Activated naive CD4-positive, alpha-beta T cell treated with anti-CD3 and anti-CD28 coated beads for 36 hours (primary cell): ENCODE data around the gene EEF2. TPM values are rescaled to one million over a fixed set of nuclear protein-coding genes. Genes with fewer than 3 reads are reported as not detected.

Experiments
- CTCF ChIA-PET: fragments of 350-600 bp; sonication (Branson Sonifier 250); formaldehyde crosslinking; loops from one replicate; lab custom pipeline; 2021; ENCODE audit warnings: antibody characterized with exemption; lab: Charles Lee
- DNase-seq: peaks from one replicate; pipeline ENCODE4 v3.0.0-alpha.2; 2020
- H3K27ac Mint-ChIP-seq: one replicate; pipeline ENCODE4 v1.8.0; 2021; ENCODE audit warnings: mild to moderate bottlenecking, mixed read lengths
- H3K27me3 Mint-ChIP-seq: one replicate; pipeline ENCODE4 v1.8.0; 2021; ENCODE audit warnings: low read depth, mixed read lengths
- H3K36me3 Mint-ChIP-seq: one replicate; pipeline ENCODE4 v1.8.0; 2021; ENCODE audit warnings: low read depth, mixed read lengths
- H3K4me1 Mint-ChIP-seq: one replicate; pipeline ENCODE4 v1.8.0; 2021; ENCODE audit warnings: low read depth, mixed read lengths
- H3K4me3 Mint-ChIP-seq: one replicate; pipeline ENCODE4 v1.8.0; 2021; ENCODE audit warnings: mild to moderate bottlenecking, moderate library complexity, mixed read lengths
- H3K9me3 Mint-ChIP-seq: one replicate; pipeline ENCODE4 v1.8.0; 2021; ENCODE audit warnings: mixed read lengths
- intact Hi-C: fragments of 100-400 bp; cut with micrococcal nuclease; formaldehyde crosslinking; loops from one replicate; pipeline ENCODE4 v1.15.1; 2023
- total RNA-seq, 2 experiments: library from RNA; stranded (reverse); gene quantifications; one replicate each; pipeline ENCODE4 v1.2.3, GENCODE V29; 2021

Gene EEF2
- 1,000 to 10,000 TPM; 3,747 to 3,914 TPM for total RNA-seq

DNA sequence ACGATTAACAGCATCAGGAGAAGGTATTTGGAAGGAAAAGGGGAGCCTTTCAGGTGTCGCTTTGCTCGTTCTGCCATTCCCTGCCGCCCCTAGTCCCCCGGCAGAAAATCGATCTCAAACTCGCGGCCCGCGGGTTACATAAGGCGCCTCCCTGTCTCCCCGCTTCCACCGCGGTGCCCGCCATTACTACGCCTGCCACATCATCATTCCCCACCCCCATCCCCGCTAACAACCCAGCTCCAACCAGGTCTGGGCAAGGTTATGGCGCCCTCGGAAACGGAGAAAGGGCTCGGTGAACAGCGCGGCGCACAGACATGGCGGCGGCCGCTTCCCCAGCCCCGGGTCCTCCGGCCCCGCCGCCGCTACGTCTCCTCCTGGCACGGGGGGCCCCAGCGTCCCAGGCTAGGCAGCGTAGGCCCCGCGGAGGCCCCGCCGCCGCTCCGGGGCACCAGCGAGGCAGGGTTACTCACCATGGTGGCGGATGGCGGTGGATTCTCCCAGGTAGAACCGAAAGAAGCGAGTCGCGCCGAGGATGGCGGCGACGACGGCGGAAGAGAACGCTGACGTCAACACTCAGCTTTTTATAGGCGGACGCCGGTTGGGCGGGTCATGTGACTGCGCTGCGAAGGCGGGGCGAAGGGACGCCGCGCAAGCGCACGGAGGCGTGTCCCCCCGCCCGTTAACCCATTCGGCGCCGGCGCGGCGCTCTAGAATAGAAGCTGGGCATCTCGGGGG is at the start of gene EEF2:
TSS of gene EEF2 (minus strand) at position 556 of the 735 bp plus-strand sequence. CDS start at position 473, 83 bp downstream.
- CTCF ChIA-PET, result interaction anchor here (0.6 to 1.1 kb wide), 5 partner anchors 14 to 216 kb away, joined by 3 read pairs; partner anchors contain the start of gene DAPK3
- Mint-ChIP-seq H3K9me3 (no peaks in the 10 kb centered on the region), H3K36me3 (peaks cover 43% of the 10 kb centered on the region), H3K27me3 (no peaks in the 10 kb centered on the region), H3K27ac (peak within 1 kb of the TSS; percentile 94), H3K4me1 (peaks cover 52% of the 10 kb centered on the region), H3K4me3 (peak within 1 kb of the TSS; percentile 91)
- intact Hi-C loops, result loop anchor here (1.0 to 5.0 kb wide), 7 partner anchors 82 to 927 kb away; partner anchors contain the start of genes APBA3, MAP2K2, MFSD12 and MRPL54
- DNase-seq, result peak; percentile 88

DNA sequence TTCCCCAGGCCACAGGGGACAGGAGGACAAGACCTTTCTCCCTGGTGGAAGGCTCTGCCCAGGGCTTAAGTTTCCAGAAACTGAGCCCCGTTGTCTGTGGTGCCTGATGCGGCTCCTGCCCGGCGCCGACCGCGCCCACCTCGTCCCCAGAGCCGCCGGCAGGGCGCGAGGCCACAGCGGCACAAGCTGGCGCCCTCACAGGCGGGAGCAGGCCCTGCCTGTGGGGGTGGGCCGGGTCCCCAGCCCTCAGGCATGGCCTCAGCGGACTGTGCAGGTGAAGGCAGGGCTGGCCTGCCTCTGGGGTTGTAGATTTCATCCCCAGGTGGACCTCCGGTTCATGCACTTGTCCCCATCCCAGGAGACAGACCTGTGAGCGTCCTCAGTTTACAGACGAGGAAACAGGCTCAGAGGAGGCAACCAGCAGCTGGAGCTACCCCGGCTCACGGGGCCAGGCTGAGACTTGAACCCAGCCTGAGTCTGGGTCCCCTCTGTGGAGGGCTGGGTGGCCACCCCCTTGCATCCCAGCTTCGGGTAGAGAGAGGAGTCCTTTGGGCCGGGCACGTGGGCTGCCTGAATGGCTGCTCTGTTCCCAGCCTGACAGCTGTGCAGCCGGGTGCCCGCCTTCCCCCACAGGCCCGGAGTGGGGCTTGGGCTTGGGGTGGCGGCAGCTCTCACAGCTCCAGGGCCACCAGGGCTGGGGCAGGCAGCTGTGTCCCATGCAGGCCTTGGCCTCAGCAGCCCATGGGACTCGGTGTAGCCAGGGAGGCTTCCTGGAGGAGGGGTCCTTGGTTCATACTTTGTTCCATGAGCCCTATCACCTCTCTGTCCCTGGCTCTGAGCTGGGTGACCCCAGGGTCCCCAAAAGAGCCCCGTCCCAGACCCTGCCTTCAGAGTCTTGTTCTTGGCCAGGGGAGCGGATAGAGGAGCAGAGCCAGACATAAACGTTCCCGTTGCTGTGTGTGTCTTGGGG is 49.1 kb upstream of the EEF2 start:
- DNase-seq, result no peak
- H3K27me3 Mint-ChIP-seq, result no peaks in the 10 kb centered on the region
- CTCF ChIA-PET, result interaction anchor here (0.5 kb wide), 1 partner anchor 316 kb away, joined by 3 read pairs; no protein-coding TSS in a partner anchor
- no peak overlapping the region for H3K27ac Mint-ChIP-seq
- no peaks in the 10 kb centered on the region for H3K4me1 Mint-ChIP-seq
- no peaks in the 10 kb centered on the region for H3K9me3 Mint-ChIP-seq
- H3K36me3 Mint-ChIP-seq, result peaks cover 3% of the 10 kb centered on the region
- H3K4me3 Mint-ChIP-seq, result no peak overlapping the region
- intact Hi-C loops, result no loop called here

DNA sequence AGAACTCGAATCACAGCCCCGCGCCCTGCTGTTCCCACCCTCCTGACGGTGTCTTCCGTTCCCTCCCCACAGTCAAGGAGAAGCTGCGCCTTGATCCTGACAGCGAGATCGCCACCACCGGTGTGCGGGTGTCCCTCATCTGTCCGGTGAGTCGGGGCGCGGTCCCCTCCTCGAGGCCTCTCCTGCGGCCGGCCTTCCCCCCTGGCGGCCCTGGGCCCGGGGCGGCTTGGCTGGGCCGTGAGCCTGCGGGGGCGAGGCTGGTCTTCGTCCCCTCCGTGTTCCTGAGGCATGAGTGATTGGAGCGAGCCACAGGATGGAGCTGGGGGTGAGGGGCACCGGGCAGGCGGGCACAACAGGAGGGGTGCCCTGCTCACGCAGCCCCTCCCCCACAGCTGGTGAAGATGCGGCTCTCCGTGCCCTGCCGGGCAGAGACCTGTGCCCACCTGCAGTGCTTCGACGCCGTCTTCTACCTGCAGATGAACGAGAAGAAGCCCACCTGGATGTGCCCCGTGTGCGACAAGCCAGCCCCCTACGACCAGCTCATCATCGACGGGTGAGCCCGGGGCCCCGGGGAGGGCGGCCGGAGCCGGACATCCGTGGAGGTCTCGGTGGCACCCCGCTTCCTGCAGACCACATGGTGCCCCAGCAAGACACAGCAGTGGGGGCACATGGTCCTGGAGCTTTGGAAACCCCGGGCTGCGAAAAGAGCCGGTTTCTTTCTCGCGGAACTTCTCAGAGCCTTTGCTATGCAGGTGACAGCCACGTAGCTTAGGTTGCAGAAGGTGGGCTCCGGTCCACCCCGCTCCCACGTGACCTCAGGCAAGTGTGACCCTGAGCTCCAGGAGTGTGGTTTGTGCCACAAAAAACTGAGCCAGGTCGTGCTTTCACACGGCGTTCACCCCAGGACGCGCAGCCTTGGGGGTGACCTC is 48.0 kb upstream of the EEF2 start:
- no peak overlapping the region for H3K27ac Mint-ChIP-seq
- peaks cover 3% of the 10 kb centered on the region for H3K36me3 Mint-ChIP-seq
- CTCF ChIA-PET, result interaction anchor here (0.6 kb wide), 1 partner anchor 46 kb away, joined by 4 read pairs; no protein-coding TSS in a partner anchor
- H3K4me1 Mint-ChIP-seq, result no peaks in the 10 kb centered on the region
- no peaks in the 10 kb centered on the region for H3K27me3 Mint-ChIP-seq
- H3K4me3 Mint-ChIP-seq, result no peak overlapping the region
- H3K9me3 Mint-ChIP-seq, result no peaks in the 10 kb centered on the region
- DNase-seq, result no peak
- intact Hi-C loops, result no loop called here

DNA sequence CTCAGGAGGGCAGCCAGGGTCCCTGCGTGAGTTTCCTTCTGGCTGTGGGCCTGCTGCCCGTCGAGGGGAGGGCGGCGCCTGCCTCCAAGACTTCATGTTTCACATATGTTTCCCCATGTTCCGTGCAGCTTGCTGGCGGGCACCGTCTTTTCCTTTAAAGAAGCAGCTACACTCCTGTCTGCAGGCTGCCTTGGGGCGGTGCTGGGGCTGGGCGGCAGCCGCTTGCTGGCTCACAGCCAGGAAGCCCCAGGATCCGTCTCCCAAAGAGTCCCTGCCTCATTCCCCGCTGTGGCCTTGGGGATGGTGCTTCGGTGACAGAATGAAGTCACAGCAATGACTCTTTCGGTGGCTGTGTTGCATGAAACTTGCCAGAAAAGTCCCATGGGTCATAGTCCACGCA is 47.2 kb upstream of the EEF2 start:
- intact Hi-C loops, result no loop called here
- no peak for DNase-seq
- Mint-ChIP-seq H3K4me3 (no peak overlapping the region), H3K27me3 (no peaks in the 10 kb centered on the region), H3K36me3 (peaks cover 3% of the 10 kb centered on the region), H3K4me1 (no peaks in the 10 kb centered on the region), H3K27ac (no peak overlapping the region), H3K9me3 (no peaks in the 10 kb centered on the region)
- CTCF ChIA-PET, result no interaction called here

DNA sequence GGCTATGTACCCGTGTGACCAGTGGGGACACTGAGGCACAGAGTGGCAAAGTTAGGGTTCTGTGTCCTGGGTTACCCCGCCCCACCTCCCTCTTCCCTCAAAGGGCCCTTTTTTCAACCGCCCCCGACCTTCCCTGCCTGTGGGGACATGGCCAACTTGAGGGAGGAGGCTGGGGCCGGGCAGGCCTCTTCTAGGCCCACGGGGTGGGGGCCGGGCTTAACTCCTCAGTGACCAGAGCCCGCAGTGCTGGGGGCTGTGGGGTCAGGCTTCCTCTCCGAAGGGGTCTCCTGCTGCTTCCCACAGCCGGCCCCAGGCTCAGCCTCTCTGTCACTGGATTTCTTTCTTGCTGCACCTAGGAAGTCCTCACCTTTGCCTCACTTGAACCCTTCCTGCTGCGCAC is 46.2 kb upstream of the EEF2 start:
- Mint-ChIP-seq H3K27ac (no peak overlapping the region), H3K9me3 (no peaks in the 10 kb centered on the region), H3K4me3 (no peak overlapping the region), H3K27me3 (no peaks in the 10 kb centered on the region), H3K36me3 (peaks cover 3% of the 10 kb centered on the region), H3K4me1 (no peaks in the 10 kb centered on the region)
- DNase-seq, result no peak
- intact Hi-C loops, result no loop called here
- CTCF ChIA-PET, result no interaction called here

GRCh38 chr19:4030981-4031380 is 45.7 kb upstream of the EEF2 start:
- DNase-seq, result no peak
- Mint-ChIP-seq H3K4me1 (no peaks in the 10 kb centered on the region), H3K36me3 (peaks cover 3% of the 10 kb centered on the region), H3K9me3 (no peaks in the 10 kb centered on the region), H3K27me3 (no peaks in the 10 kb centered on the region), H3K27ac (no peak overlapping the region), H3K4me3 (no peak overlapping the region)
- CTCF ChIA-PET, result no interaction called here
- intact Hi-C loops, result no loop called here

DNA sequence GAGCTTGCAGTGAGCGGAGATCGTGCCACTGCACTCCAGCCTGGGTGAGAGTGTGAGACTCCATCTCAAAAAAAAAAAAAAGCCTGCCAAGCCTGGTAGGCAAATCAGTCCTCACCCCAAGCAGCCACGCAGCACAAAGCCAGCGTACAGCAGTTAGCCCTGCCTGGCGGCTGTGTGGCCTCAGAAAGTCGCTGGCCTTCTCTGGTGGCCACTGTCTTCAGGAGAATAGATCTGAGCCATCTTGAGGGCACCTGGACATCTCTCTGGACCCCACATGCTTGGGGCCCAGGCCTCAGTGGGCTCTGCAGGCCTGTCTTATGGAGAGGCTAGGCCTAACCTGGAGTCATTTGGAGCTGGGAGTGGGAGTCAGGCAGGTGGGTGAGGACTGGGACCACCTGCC is 45.3 kb upstream of the EEF2 start:
- H3K9me3 Mint-ChIP-seq, result no peaks in the 10 kb centered on the region
- DNase-seq, result no peak
- H3K27me3 Mint-ChIP-seq, result no peaks in the 10 kb centered on the region
- no peak overlapping the region for H3K27ac Mint-ChIP-seq
- H3K4me1 Mint-ChIP-seq, result no peaks in the 10 kb centered on the region
- peaks cover 3% of the 10 kb centered on the region for H3K36me3 Mint-ChIP-seq
- no peak overlapping the region for H3K4me3 Mint-ChIP-seq
- intact Hi-C loops, result no loop called here
- CTCF ChIA-PET, result no interaction called here

- intact Hi-C loops, result no loop called here
- no peaks in the 10 kb centered on the region for H3K4me1 Mint-ChIP-seq
- no peaks in the 10 kb centered on the region for H3K9me3 Mint-ChIP-seq
- H3K27me3 Mint-ChIP-seq, result no peaks in the 10 kb centered on the region
- CTCF ChIA-PET, result interaction anchor here (0.5 kb wide), 1 partner anchor 42 kb away, joined by 4 read pairs; no protein-coding TSS in a partner anchor
- peaks cover 1% of the 10 kb centered on the region for H3K36me3 Mint-ChIP-seq
- H3K27ac Mint-ChIP-seq, result no peak overlapping the region
- H3K4me3 Mint-ChIP-seq, result no peak overlapping the region
- no peak for DNase-seq
These were observed 44.0 kb upstream of the EEF2 start for GRCh38 chr19:4029247-4029614.

- no peak overlapping the region for H3K27ac Mint-ChIP-seq
- CTCF ChIA-PET, result no interaction called here
- DNase-seq, result no peak
- intact Hi-C loops, result no loop called here
- H3K4me1 Mint-ChIP-seq, result no peaks in the 10 kb centered on the region
- H3K36me3 Mint-ChIP-seq, result peaks cover 1% of the 10 kb centered on the region
- no peaks in the 10 kb centered on the region for H3K27me3 Mint-ChIP-seq
- no peak overlapping the region for H3K4me3 Mint-ChIP-seq
- no peaks in the 10 kb centered on the region for H3K9me3 Mint-ChIP-seq
These were observed 43.3 kb upstream of the EEF2 start for GRCh38 chr19:4028334-4029246.

DNA sequence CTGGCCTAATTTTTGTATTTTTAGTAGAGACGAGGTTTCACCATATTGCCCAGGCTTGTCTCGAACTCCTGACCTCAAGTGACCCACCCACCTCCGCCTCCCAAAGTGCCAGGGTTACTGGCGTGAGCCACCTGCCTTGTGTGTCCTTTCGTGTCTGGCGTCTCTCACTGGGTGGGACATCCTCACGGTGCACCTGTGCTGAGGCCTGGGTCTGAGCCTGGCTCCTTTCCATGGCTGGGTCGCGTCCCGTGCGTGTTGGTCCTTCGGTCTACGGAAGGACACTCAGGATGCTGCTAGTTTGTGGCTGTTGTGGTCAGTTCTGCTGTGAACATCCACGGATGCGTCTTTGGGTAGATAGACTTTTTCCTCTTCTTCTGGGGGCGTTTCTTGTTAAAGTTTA is 41.9 kb upstream of the EEF2 start:
- H3K36me3 Mint-ChIP-seq, result peaks cover 2% of the 10 kb centered on the region

GRCh38 chr19:4025317-4025716 is 40.1 kb upstream of the EEF2 start:
- Mint-ChIP-seq H3K9me3 (no peaks in the 10 kb centered on the region), H3K27ac (no peak overlapping the region), H3K4me1 (no peaks in the 10 kb centered on the region), H3K27me3 (no peaks in the 10 kb centered on the region), H3K4me3 (no peak overlapping the region), H3K36me3 (peaks cover 6% of the 10 kb centered on the region)
- CTCF ChIA-PET, result no interaction called here
- intact Hi-C loops, result no loop called here
- DNase-seq, result no peak

More for the DNA sequence above, 41.9 kb upstream of the EEF2 start:
- H3K27me3 Mint-ChIP-seq, result no peaks in the 10 kb centered on the region
- no peak for DNase-seq
- H3K27ac Mint-ChIP-seq, result no peak overlapping the region
- no peak overlapping the region for H3K4me3 Mint-ChIP-seq
- intact Hi-C loops, result no loop called here
- H3K9me3 Mint-ChIP-seq, result no peaks in the 10 kb centered on the region
- CTCF ChIA-PET, result interaction anchor here (0.5 kb wide), 1 partner anchor 195 kb away, joined by 3 read pairs; no protein-coding TSS in a partner anchor
- no peaks in the 10 kb centered on the region for H3K4me1 Mint-ChIP-seq
